ENCODE data around the gene TCEANC. TPM values are rescaled to one million over a fixed set of nuclear protein-coding genes. Genes with fewer than 3 reads are reported as not detected.
A peak's percentile ranks its signal among the peaks of the same experiment; 100 is the strongest.
"Not testable (repeated sequence)": the region's sequence is repeated elsewhere in the genome, so short reads cannot be mapped to it uniquely, and the experiment has no call there.

Gene TCEANC
- total RNA-seq, 1 experiment from 2014 or later: 3.1 TPM

- TF ChIP-seq EZH2 (IDR thresholded peaks at IDR 0.05; ENCODE audit: borderline replicate concordance, low read depth, low read length, poor library complexity, severe bottlenecking) (no peak), CTCF (conservative IDR thresholded peaks at IDR 0.05; ENCODE audit: low read depth, low read length) (no peak)
- DNase-seq (ENCODE audit: low spot score): peak; percentile 12
- no TSS peak for BruUV-seq (replicated peaks)
- intact Hi-C loops (cut with micrococcal nuclease; ENCODE audit: unreplicated experiment): no loop called here
- CTCF ChIA-PET: no interaction called here
- H3K36me3 ChIP-seq (ENCODE audit: insufficient read depth, low read length, poor library complexity, severe bottlenecking): no peaks in the 10 kb centered on the region
- no peaks in the 10 kb centered on the region for H3K27me3 ChIP-seq (replicated peaks; ENCODE audit: insufficient read depth, low read depth, low read length, poor library complexity)
- POLR2A ChIA-PET (ENCODE audit: low non-redundant PET): no interaction called here
- H3K9me3 ChIP-seq (ENCODE audit: low read depth, low read length, poor library complexity, severe bottlenecking): no peaks in the 10 kb centered on the region
- H3K27ac ChIP-seq (ENCODE audit: low read depth, low read length, poor library complexity, severe bottlenecking): no peak overlapping the region
- H3K4me3 ChIP-seq (ENCODE audit: low read depth, low read length, poor library complexity, severe bottlenecking): no peak overlapping the region
- no peaks in the 10 kb centered on the region for H3K4me1 ChIP-seq (ENCODE audit: insufficient read depth, low read length, poor library complexity, severe bottlenecking)
These were observed 16.4 kb downstream of the TCEANC start for GRCh38 chrX:13669246-13669737.

GRCh38 chrX:13669755-13670154 is 16.8 kb downstream of the TCEANC start:
- BruUV-seq (replicated peaks); intact Hi-C loops (cut with micrococcal nuclease; ENCODE audit: unreplicated experiment); POLR2A ChIA-PET (ENCODE audit: low non-redundant PET); H3K4me3 ChIP-seq (ENCODE audit: low read depth, low read length, poor library complexity, severe bottlenecking); DNase-seq (ENCODE audit: low spot score); H3K27ac ChIP-seq (ENCODE audit: low read depth, low read length, poor library complexity, severe bottlenecking); H3K4me1 ChIP-seq (ENCODE audit: insufficient read depth, low read length, poor library complexity, severe bottlenecking); CTCF ChIA-PET; H3K9me3 ChIP-seq (ENCODE audit: low read depth, low read length, poor library complexity, severe bottlenecking); H3K36me3 ChIP-seq (ENCODE audit: insufficient read depth, low read length, poor library complexity, severe bottlenecking); H3K27me3 ChIP-seq (replicated peaks; ENCODE audit: insufficient read depth, low read depth, low read length, poor library complexity): not testable (repeated sequence)

- Histone ChIP-seq H3K9me3 (ENCODE audit: low read depth, low read length, poor library complexity, severe bottlenecking) (no peaks in the 10 kb centered on the region), H3K27ac (ENCODE audit: low read depth, low read length, poor library complexity, severe bottlenecking) (no peak overlapping the region), H3K4me3 (ENCODE audit: low read depth, low read length, poor library complexity, severe bottlenecking) (no peak overlapping the region), H3K27me3 (replicated peaks; ENCODE audit: insufficient read depth, low read depth, low read length, poor library complexity) (no peaks in the 10 kb centered on the region), H3K36me3 (ENCODE audit: insufficient read depth, low read length, poor library complexity, severe bottlenecking) (no peaks in the 10 kb centered on the region), H3K4me1 (ENCODE audit: insufficient read depth, low read length, poor library complexity, severe bottlenecking) (no peaks in the 10 kb centered on the region)
- TF ChIP-seq CTCF (conservative IDR thresholded peaks at IDR 0.05; ENCODE audit: low read depth, low read length): no peak
- intact Hi-C loops (cut with micrococcal nuclease; ENCODE audit: unreplicated experiment): no loop called here
- DNase-seq (ENCODE audit: low spot score): no peak
- CTCF ChIA-PET: no interaction called here
- POLR2A ChIA-PET (ENCODE audit: low non-redundant PET): no interaction called here
- BruUV-seq (replicated peaks): no TSS peak
These were observed 17.3 kb downstream of the TCEANC start for GRCh38 chrX:13670197-13670596.

GRCh38 chrX:13673016-13673415 is 20.1 kb downstream of the TCEANC start:
- intact Hi-C loops (cut with micrococcal nuclease; ENCODE audit: unreplicated experiment): no loop called here
- BruUV-seq (replicated peaks): no TSS peak
- no peaks in the 10 kb centered on the region for H3K36me3 ChIP-seq (ENCODE audit: insufficient read depth, low read length, poor library complexity, severe bottlenecking)
- H3K4me1 ChIP-seq (ENCODE audit: insufficient read depth, low read length, poor library complexity, severe bottlenecking): no peaks in the 10 kb centered on the region
- DNase-seq (ENCODE audit: low spot score): no peak
- ChIA-PET POLR2A (ENCODE audit: low non-redundant PET) (no interaction called here), CTCF (no interaction called here)
- TF ChIP-seq EZH2 (IDR thresholded peaks at IDR 0.05; ENCODE audit: borderline replicate concordance, low read depth, low read length, poor library complexity, severe bottlenecking): no peak
- H3K9me3 ChIP-seq (ENCODE audit: low read depth, low read length, poor library complexity, severe bottlenecking): no peaks in the 10 kb centered on the region
- no peaks in the 10 kb centered on the region for H3K27me3 ChIP-seq (replicated peaks; ENCODE audit: insufficient read depth, low read depth, low read length, poor library complexity)
- no peak overlapping the region for H3K27ac ChIP-seq (ENCODE audit: low read depth, low read length, poor library complexity, severe bottlenecking)
- H3K4me3 ChIP-seq (ENCODE audit: low read depth, low read length, poor library complexity, severe bottlenecking): no peak overlapping the region
